C4-2B (cell line): Measurements from ENCODE around the gene ETV3.

Experiments
- ZFX ChIP-seq: fragments of 450-650 bp; IDR thresholded peaks from 2 replicates; pipeline ENCODE4 v1.6.1; 2017
- TF ChIP-seq, protein P1 (sequence below): fragments of 450-650 bp; conservative IDR thresholded peaks from 2 replicates; pipeline ENCODE4 v1.5.1; 2017; ENCODE audit warnings: mild to moderate bottlenecking

DNA sequence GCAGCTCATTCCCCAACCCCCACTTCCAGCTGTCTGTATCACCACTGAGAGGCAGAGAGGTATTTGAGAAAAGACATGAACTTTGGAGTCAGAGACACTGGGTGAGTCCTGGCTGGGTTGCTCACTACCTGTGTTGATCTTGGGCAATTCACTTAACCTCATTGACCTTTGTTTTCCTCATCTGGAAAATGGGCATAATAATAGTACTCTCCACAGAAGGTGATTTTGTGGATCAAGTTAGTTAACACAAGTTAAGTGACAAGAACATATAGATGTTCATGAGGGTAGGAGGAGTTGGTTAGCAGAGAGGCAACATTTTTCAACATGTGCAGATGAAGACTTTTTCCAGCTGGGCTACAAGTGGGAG, 21.5 kb downstream of the ETV3 start:
- TF ChIP-seq, protein P1, sequence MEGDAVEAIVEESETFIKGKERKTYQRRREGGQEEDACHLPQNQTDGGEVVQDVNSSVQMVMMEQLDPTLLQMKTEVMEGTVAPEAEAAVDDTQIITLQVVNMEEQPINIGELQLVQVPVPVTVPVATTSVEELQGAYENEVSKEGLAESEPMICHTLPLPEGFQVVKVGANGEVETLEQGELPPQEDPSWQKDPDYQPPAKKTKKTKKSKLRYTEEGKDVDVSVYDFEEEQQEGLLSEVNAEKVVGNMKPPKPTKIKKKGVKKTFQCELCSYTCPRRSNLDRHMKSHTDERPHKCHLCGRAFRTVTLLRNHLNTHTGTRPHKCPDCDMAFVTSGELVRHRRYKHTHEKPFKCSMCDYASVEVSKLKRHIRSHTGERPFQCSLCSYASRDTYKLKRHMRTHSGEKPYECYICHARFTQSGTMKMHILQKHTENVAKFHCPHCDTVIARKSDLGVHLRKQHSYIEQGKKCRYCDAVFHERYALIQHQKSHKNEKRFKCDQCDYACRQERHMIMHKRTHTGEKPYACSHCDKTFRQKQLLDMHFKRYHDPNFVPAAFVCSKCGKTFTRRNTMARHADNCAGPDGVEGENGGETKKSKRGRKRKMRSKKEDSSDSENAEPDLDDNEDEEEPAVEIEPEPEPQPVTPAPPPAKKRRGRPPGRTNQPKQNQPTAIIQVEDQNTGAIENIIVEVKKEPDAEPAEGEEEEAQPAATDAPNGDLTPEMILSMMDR: no peak
- TF ChIP-seq ZFX: no peak
